Activated CD8-positive, alpha-beta T cell treated with anti-CD3 and anti-CD28 coated beads, Interleukin-2, amount 10 ng/mL, durations not matched to agents 7 days and 5 days (primary cell): Measurements from ENCODE around the gene NPTX1. TPM values are rescaled to one million over a fixed set of nuclear protein-coding genes. Genes with fewer than 3 reads are reported as not detected.
A peak's percentile ranks its signal among the peaks of the same experiment; 100 is the strongest.

Source experiments
- ATAC-seq: fragments of 150-1000 bp; cut with Tn5 transposase; one replicate; pipeline ENCODE4 v1.10.0; 2021; ENCODE audit warnings: moderate library complexity
- CTCF ChIA-PET: fragments of 350-600 bp; sonication (Branson Sonifier 250); formaldehyde crosslinking; loops from one replicate; lab custom pipeline; 2021; ENCODE audit warnings: antibody characterized with exemption; lab: Charles Lee
- POLR2A ChIA-PET: fragments of 350-600 bp; sonication (Branson Sonifier 250); formaldehyde crosslinking; loops from one replicate; lab custom pipeline; 2021; ENCODE audit warnings: antibody characterized with exemption; lab: Charles Lee
- DNase-seq: peaks from one replicate; pipeline ENCODE4 v3.0.0-alpha.2; 2020
- H3K27ac Mint-ChIP-seq: one replicate; pipeline ENCODE4 v1.8.0; 2021; ENCODE audit warnings: mild to moderate bottlenecking, mixed read lengths
- H3K27me3 Mint-ChIP-seq: one replicate; pipeline ENCODE4 v1.8.0; 2021; ENCODE audit warnings: low read depth, mixed read lengths
- H3K36me3 Mint-ChIP-seq: one replicate; pipeline ENCODE4 v1.8.0; 2021; ENCODE audit warnings: low read depth, mixed read lengths
- H3K4me1 Mint-ChIP-seq: one replicate; pipeline ENCODE4 v1.8.0; 2021; ENCODE audit warnings: low read depth, mixed read lengths
- H3K4me3 Mint-ChIP-seq: one replicate; pipeline ENCODE4 v1.8.0; 2021; ENCODE audit warnings: mild to moderate bottlenecking, mixed read lengths
- H3K9me3 Mint-ChIP-seq: one replicate; pipeline ENCODE4 v1.8.0; 2022; ENCODE audit warnings: mixed read lengths; ENCODE audit not compliant: insufficient read depth
- total RNA-seq, 2 experiments: library from RNA; stranded (reverse); gene quantifications; one replicate each; pipeline ENCODE4 v1.2.3, GENCODE V29; 2021

The NPTX1 gene
- total RNA-seq, 2 experiments from 2014 or later = 16.7 to 18.9 TPM

DNA sequence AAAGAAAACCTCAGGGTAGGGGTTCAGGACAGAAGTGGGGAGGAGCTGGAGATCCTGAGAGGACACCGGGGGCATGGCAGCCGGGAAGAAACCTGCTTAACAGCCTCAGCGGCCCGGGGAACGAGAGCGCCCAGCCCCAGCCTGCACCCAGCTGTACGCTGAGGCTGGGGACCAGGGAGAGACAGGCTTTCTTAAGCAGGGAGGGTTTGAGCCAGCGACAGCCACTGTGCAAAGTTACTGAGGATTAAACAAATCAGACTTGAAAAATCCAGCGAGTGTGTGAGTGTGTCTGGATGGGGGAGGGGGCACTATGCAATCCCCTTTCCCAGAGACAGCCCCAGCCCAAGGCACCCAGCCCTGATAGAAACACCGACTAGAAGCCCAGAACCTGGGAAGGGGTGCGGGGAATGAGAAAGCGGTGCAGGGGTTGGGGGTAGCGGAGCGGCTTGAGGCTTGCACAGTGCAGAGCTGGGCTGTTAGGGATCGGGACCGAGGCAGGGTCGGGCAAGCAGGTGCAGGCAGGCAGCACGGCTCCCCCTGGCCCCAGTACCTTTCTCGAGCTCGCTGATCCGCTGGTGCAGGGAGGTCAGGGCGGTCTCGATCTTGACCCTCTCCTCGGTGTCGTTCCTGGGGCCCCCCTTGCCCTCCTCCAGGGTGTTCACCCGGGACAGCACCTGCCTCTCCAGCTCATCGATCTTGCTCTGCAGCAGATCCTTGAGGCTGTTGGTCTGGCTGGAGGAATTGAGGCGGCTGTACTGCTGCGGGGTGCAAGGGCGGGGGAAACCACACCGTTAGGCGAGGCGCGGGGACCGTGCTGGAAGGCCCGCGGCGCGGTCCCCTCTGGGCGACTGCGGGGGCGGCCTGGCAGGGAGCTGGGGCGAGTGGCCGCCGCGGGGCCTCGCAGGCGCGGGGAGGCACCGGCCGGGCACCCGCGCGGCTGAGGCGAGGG is 1.2 kb downstream of the NPTX1 start:
- Mint-ChIP-seq H3K9me3 (no peaks in the 10 kb centered on the region), H3K4me3 (peak overlapping the region; percentile 75), H3K27me3 (peaks cover 51% of the 10 kb centered on the region), H3K4me1 (peaks cover 28% of the 10 kb centered on the region), H3K27ac (peak overlapping the region; percentile 30), H3K36me3 (peaks cover 5% of the 10 kb centered on the region)
- no peak for ATAC-seq
- ChIA-PET POLR2A (interaction anchor here (0.6 to 3.1 kb wide), 3 partner anchors 21 to 345 kb away, joined by 3 to 17 read pairs (median 3); no protein-coding TSS in a partner anchor), CTCF (interaction anchor here (0.6 to 2.2 kb wide), 5 partner anchors 48 to 425 kb away, joined by 4 to 9 read pairs (median 5); no protein-coding TSS in a partner anchor)
- no peak for DNase-seq

DNA sequence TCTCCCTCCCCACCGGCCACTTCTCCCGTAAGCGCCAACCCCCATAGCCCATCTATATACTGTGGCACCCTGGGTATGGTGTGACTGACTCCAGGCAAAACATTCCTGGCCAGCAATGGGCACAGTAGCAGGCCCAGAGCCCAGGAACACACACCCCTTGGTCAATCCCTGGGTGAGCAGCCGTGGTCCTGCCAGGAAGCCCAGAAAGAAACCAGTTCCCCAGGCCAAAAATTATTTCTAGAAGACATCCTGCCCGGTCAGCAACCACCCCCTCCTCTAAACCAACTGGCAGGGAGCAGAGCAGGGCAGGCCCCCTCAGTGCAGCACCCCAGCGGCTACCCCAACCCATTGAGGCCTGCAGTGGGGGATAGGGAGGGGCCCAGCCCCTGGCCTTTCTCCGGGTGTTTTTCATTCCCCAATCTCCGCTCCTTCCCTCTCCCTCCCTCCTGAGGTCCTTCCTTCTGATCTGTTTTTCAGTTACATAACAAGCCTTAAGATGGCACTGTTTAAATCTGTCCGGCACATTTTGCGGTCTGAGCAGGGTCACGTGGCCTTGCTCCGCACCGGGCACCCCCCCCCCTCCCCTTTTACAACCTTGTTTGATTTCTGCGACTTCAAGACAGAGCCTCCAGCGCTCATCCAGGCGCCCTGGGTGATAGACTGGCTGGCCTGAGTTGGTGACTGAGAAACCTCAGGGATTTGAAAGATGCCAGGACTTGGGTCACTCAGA is 2.0 kb downstream of the NPTX1 start:
- ATAC-seq = no peak
- H3K4me1 Mint-ChIP-seq = peaks cover 28% of the 10 kb centered on the region
- DNase-seq = peak; percentile 40
- H3K27ac Mint-ChIP-seq = no peak overlapping the region
- H3K27me3 Mint-ChIP-seq = peaks cover 44% of the 10 kb centered on the region
- ChIA-PET POLR2A (interaction anchor here (2.7 to 3.1 kb wide), 2 partner anchors 19 to 20 kb away, joined by 11 to 17 read pairs; no protein-coding TSS in a partner anchor), CTCF (interaction anchor here (1.8 to 2.2 kb wide), 2 partner anchors 47 to 426 kb away, joined by 7 to 9 read pairs; no protein-coding TSS in a partner anchor)
- H3K9me3 Mint-ChIP-seq = no peaks in the 10 kb centered on the region
- peaks cover 5% of the 10 kb centered on the region for H3K36me3 Mint-ChIP-seq
- H3K4me3 Mint-ChIP-seq = peak overlapping the region; percentile 75

DNA sequence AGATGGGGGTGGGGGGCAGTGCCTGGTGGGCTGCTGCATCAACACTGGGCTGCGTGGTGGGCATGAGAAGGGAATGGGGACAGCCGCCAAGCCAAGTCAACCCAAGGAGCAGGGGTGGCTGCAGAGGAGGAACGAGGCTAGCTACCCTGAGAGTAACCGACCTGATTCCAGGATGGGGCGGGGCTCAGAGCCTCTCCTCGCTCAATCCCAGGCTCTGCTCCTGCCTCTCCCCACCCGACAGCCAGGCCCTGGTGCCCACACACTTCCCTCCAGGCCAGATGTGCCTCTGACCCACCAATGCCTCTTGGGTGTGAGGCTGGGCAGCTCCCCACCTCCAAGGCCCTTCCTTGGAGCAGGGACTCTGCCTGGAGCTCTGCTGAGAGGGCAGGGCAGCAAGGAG is 2.7 kb downstream of the NPTX1 start:
- Mint-ChIP-seq H3K36me3 (peaks cover 5% of the 10 kb centered on the region), H3K27me3 (peaks cover 43% of the 10 kb centered on the region), H3K9me3 (no peaks in the 10 kb centered on the region), H3K4me3 (no peak overlapping the region), H3K4me1 (peaks cover 25% of the 10 kb centered on the region), H3K27ac (no peak overlapping the region)
- CTCF ChIA-PET = interaction anchor here (0.6 to 2.2 kb wide), 3 partner anchors 46 to 426 kb away, joined by 3 to 7 read pairs (median 5); no protein-coding TSS in a partner anchor
- no peak for DNase-seq
- ATAC-seq = no peak
- POLR2A ChIA-PET = interaction anchor here (0.9 to 2.7 kb wide), 2 partner anchors 8 to 19 kb away, joined by 4 to 11 read pairs; no protein-coding TSS in a partner anchor

DNA sequence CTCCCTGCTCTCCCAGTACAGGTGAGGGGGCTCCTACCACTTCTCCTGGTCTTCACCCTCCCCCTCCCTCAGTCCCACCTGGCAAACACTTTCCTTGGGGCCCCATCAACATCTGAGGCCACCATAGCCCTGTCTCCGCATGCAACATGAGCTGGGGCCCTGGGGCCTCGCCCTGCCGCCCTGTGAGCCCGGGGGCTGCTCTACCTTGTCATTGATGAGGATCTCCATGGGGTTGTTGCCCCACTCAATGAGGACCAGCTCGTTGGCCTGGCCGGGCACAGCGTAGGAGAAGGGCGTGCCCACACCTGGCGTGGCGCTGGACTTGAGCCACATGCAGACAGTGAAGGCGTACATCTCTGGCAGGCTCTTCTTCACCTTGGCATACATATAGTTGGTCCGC is 3.4 kb downstream of the NPTX1 start:
- no peak for ATAC-seq
- CTCF ChIA-PET = interaction anchor here (0.6 to 1.4 kb wide), 4 partner anchors 19 to 103 kb away, joined by 3 to 5 read pairs (median 3); no protein-coding TSS in a partner anchor
- Mint-ChIP-seq H3K27me3 (peaks cover 47% of the 10 kb centered on the region), H3K36me3 (peaks cover 5% of the 10 kb centered on the region), H3K27ac (no peak overlapping the region), H3K9me3 (no peaks in the 10 kb centered on the region), H3K4me1 (peaks cover 25% of the 10 kb centered on the region), H3K4me3 (no peak overlapping the region)
- no peak for DNase-seq
- POLR2A ChIA-PET = interaction anchor here (0.9 to 2.7 kb wide), 2 partner anchors 9 to 18 kb away, joined by 4 to 11 read pairs; no protein-coding TSS in a partner anchor

DNA sequence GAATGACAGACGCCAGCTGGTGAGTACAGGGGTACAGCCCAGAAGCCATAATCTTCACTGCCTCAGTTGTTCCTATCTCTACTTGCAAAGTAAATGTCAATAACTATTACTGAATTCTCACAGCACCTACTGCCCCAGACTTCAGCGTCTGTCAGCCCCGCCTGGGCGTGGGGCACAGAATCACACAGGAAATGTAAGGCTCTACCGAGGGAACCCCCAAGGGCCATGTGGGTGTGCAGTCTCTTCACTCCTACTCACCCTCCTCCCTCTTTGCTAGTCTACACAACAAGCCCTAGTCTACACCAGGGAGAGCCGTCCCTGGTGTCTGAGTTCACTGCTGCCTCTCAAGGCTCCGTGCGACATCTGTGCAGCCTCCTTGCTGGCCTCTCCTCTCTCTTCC is 4.5 kb downstream of the NPTX1 start:
- POLR2A ChIA-PET = interaction anchor here (2.7 kb wide), 1 partner anchor 17 kb away, joined by 11 read pairs; no protein-coding TSS in a partner anchor
- H3K27me3 Mint-ChIP-seq = peaks cover 51% of the 10 kb centered on the region
- no peak for ATAC-seq

DNA sequence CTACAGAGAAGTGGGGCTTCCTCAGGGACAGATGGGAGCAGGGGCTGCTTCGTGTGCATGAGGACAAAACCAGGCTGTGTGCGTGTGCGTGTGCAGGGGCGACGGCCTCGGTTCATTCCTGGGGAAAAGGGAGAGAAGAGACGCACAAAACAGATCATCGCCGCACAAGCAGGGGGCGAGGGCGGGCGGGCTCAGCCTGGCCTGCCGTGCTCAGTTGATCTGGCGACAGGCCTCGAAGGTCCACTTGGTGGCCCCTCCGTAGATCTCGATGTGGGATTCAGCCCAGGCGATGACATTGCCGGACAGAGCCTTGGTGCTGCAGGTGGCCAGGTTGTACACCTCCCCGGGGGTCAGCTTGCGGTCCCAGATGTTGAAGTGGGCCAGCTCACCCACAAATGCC is 5.8 kb downstream of the NPTX1 start:
- ATAC-seq = no peak
- Mint-ChIP-seq H3K9me3 (no peaks in the 10 kb centered on the region), H3K27me3 (peaks cover 51% of the 10 kb centered on the region), H3K4me3 (no peak overlapping the region), H3K36me3 (peaks cover 7% of the 10 kb centered on the region), H3K27ac (no peak overlapping the region), H3K4me1 (peaks cover 25% of the 10 kb centered on the region)
- POLR2A ChIA-PET = interaction anchor here (1.0 kb wide), 1 partner anchor 64 kb away, joined by 4 read pairs; no protein-coding TSS in a partner anchor
- CTCF ChIA-PET = no interaction called here
- DNase-seq = no peak

More for the DNA sequence above, 4.5 kb downstream of the NPTX1 start:
- DNase-seq = peak; percentile 34
- H3K9me3 Mint-ChIP-seq = no peaks in the 10 kb centered on the region
- H3K36me3 Mint-ChIP-seq = peaks cover 7% of the 10 kb centered on the region
- no peak overlapping the region for H3K4me3 Mint-ChIP-seq
- H3K4me1 Mint-ChIP-seq = peaks cover 25% of the 10 kb centered on the region
- no peak overlapping the region for H3K27ac Mint-ChIP-seq
- CTCF ChIA-PET = interaction anchor here (0.8 to 1.4 kb wide), 2 partner anchors 18 to 45 kb away, joined by 3 read pairs; no protein-coding TSS in a partner anchor

DNA sequence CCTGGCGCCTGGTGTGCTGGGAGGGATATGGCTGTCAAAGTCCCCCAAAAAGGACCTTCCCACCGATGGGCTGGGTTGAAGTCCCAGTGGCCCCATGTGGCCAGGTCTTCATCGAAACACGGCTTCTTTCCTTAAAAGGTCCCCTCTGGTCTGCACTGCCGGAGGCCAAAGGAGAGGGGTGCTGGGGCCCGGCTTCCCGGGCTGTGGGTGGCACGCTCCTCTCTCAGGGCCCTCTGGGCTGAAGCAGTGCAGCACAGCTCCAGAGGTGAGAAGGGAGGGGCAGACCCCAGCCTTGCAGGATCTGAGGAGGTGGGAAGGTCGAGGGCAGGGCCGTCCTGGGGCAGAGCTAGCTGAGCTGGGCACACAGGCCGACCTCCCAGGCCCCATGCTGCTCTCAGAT is 6.7 kb downstream of the NPTX1 start:
- ChIA-PET CTCF (no interaction called here), POLR2A (no interaction called here)
- H3K27ac Mint-ChIP-seq = no peak overlapping the region

DNA sequence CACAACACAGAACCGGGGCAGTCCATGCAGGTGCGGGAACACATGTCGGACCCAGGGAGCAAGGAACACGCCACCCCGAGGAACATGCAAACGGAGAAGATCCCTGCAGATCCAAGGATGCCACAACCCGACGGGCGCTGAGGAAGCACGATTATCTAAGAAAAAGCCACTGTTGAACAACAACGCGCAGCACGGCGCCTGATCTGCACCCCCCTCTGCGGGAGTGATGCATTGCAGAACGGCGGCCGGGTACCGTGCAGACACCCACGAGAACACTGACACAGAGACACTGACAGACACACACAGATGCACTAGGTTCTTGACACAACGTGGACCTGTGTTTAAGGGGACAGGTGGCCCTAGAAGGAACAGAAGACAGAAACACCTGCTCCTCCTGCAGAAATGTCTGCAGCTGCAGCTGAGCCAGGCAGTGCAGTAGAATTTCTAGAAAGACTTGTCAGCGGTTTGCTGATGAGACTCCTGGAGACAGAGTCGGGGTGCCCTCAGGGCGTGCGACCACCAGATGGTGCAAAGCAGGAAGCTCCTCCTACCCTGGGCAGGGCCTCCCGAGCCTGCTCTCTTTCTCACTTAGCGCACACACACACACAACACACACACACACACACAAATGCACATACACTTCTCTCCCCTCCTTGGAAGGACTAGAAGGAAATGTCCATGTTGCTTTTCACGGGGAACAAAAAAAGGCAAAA is 7.5 kb downstream of the NPTX1 start:
- Mint-ChIP-seq H3K36me3 (peaks cover 7% of the 10 kb centered on the region), H3K27ac (no peak overlapping the region), H3K9me3 (no peaks in the 10 kb centered on the region), H3K27me3 (peaks cover 36% of the 10 kb centered on the region), H3K4me1 (peaks cover 10% of the 10 kb centered on the region), H3K4me3 (no peak overlapping the region)
- ChIA-PET CTCF (no interaction called here), POLR2A (interaction anchor here (1.2 kb wide), 1 partner anchor 14 kb away, joined by 5 read pairs; no protein-coding TSS in a partner anchor)
- no peak for ATAC-seq
- no peak for DNase-seq

More for the DNA sequence above, 6.7 kb downstream of the NPTX1 start:
- Mint-ChIP-seq H3K27me3 (peaks cover 42% of the 10 kb centered on the region), H3K9me3 (no peaks in the 10 kb centered on the region), H3K4me3 (no peak overlapping the region), H3K4me1 (peaks cover 15% of the 10 kb centered on the region), H3K36me3 (peaks cover 7% of the 10 kb centered on the region)
- no peak for DNase-seq
- ATAC-seq = no peak

DNA sequence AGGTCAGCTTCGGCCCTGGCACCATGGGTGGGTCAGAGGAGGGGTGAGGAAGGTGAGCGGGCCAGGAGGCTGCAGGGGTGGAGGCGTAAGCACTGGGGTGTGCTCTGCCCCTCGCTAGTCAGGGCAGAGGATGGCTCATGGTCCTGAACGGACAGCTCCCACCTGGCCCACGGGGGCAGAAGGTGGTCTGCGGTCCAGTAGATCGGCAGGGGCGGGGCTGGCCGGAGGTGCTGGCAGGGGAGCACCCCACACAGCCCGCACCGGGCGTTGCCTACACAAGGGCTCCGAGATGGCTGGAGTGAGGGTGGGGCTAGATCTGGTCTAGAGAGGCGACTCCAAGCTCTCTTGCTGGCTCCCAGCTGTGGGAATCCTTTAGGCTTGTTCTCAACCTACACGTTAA is 8.2 kb downstream of the NPTX1 start:
- Mint-ChIP-seq H3K9me3 (no peaks in the 10 kb centered on the region), H3K4me3 (no peak overlapping the region), H3K27me3 (peaks cover 33% of the 10 kb centered on the region), H3K4me1 (peaks cover 15% of the 10 kb centered on the region), H3K36me3 (peaks cover 7% of the 10 kb centered on the region), H3K27ac (no peak overlapping the region)
- ATAC-seq = no peak
- CTCF ChIA-PET = no interaction called here
- no peak for DNase-seq
- POLR2A ChIA-PET = interaction anchor here (1.2 kb wide), 1 partner anchor 14 kb away, joined by 5 read pairs; no protein-coding TSS in a partner anchor

DNA sequence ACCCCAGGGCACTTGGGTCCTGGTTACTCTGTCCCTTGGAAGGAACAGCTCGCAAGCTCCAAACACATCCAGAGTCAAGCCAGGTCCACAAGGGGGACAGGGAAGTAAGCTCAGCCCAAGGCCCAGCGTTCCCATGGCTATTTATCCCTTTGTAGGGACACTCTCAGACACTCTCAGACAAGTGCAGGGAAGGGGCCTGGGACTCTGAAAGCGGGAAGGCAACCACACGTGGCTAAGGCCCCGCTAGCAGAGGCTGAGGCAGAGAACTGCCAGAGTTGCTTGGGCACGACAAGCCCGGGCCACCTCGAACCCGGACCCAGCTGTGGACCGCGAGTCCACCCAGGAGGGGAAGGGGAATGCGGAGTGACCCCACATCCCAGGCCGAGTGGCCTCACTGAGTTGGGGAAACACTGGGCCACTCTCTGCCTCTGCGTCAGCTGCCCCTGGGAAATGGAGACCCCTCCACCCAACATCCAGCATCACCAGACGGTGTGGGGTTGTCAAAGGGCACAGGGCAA is 10.2 kb downstream of the NPTX1 start:
- no peaks in the 10 kb centered on the region for H3K9me3 Mint-ChIP-seq
- peaks cover 2% of the 10 kb centered on the region for H3K36me3 Mint-ChIP-seq
- no peak overlapping the region for H3K4me3 Mint-ChIP-seq
- DNase-seq = no peak
- no peak overlapping the region for H3K27ac Mint-ChIP-seq
- peaks cover 5% of the 10 kb centered on the region for H3K4me1 Mint-ChIP-seq
- ChIA-PET POLR2A (no interaction called here), CTCF (interaction anchor here (0.6 kb wide), 1 partner anchor 52 kb away, joined by 4 read pairs; no protein-coding TSS in a partner anchor)
- no peak for ATAC-seq
- peaks cover 28% of the 10 kb centered on the region for H3K27me3 Mint-ChIP-seq
